ENCODE measurements around the gene MAP3K21.

GRCh38 chr1:233356705-233356987 lies 29.1 kb downstream of the MAP3K21 start:
- TF ChIP-seq CTCF (IDR thresholded peaks at IDR 0.05): no peak
- no peak for TF ChIP-seq POLR2A (IDR thresholded peaks at IDR 0.05)
- no peak for TF ChIP-seq POLR2AphosphoS5 (IDR thresholded peaks at IDR 0.05)
- no peak for TF ChIP-seq EP300 (IDR thresholded peaks at IDR 0.05)
